ENCODE measurements around the gene CDS2.

The CDS2 gene

GRCh38 chr20:5172167-5172601, 45.4 kb downstream of the CDS2 start:
- Histone ChIP-seq H3K4me2 (no peak overlapping the region), H3K79me2 (ENCODE audit: insufficient read depth, low read depth) (no peaks in the 10 kb centered on the region), H3K4me1 (ENCODE audit: low read depth, poor library complexity, severe bottlenecking) (no peaks in the 10 kb centered on the region)

GRCh38 chr20:5172903-5173463, 46.2 kb downstream of the CDS2 start:
- H3K4me2 ChIP-seq: no peak overlapping the region
- no peak for TF ChIP-seq CTCF (conservative IDR thresholded peaks at IDR 0.05; ENCODE audit: low read depth, low read length)
- H3K36me3 ChIP-seq (ENCODE audit: insufficient read depth): no peaks in the 10 kb centered on the region
- H2AFZ ChIP-seq (ENCODE audit: low read depth): no peak overlapping the region
- no peaks in the 10 kb centered on the region for H3K79me2 ChIP-seq (ENCODE audit: insufficient read depth, low read depth)
- no peaks in the 10 kb centered on the region for H3K4me1 ChIP-seq (ENCODE audit: low read depth, poor library complexity, severe bottlenecking)
- no peaks in the 10 kb centered on the region for H4K20me1 ChIP-seq (ENCODE audit: insufficient read depth)
- no peak overlapping the region for H3K27ac ChIP-seq
- H3K9ac ChIP-seq: no peak overlapping the region
- no peaks in the 10 kb centered on the region for H3K27me3 ChIP-seq (ENCODE audit: insufficient read depth, low read depth)
- no peak overlapping the region for H3K4me3 ChIP-seq (IDR thresholded peaks at IDR 0.05; ENCODE audit: insufficient read depth, low read depth, low read length)

More at GRCh38 chr20:5172167-5172601, 45.4 kb downstream of the CDS2 start:
- no peaks in the 10 kb centered on the region for H4K20me1 ChIP-seq (ENCODE audit: insufficient read depth)
- H2AFZ ChIP-seq (ENCODE audit: low read depth): no peak overlapping the region
- no peak overlapping the region for H3K4me3 ChIP-seq (IDR thresholded peaks at IDR 0.05; ENCODE audit: insufficient read depth, low read depth, low read length)
- H3K27me3 ChIP-seq (ENCODE audit: insufficient read depth, low read depth): no peaks in the 10 kb centered on the region
- H3K36me3 ChIP-seq (ENCODE audit: insufficient read depth): no peaks in the 10 kb centered on the region
- TF ChIP-seq CTCF (conservative IDR thresholded peaks at IDR 0.05; ENCODE audit: low read depth, low read length): no peak
- no peak overlapping the region for H3K9ac ChIP-seq
- H3K27ac ChIP-seq: no peak overlapping the region

DNA sequence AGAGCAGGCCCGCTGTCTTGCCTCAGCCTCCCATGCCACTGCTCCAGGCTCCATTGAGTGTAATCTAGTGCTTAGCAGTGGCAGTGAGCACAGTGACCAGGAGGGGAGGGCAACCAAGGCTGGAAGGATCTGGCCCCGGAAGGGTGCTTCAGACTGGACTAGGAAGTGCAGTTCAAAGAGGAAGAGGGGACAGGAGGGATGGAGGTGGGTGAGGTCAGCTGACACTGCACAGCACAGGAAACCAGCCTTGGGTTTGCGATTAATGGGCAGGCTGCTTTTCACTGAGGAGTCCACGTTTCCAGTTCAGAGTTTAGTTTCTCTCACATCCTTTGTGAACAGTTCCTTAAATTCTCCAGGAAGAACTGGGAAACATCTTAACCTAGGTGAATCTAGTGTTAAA, 46.9 kb downstream of the CDS2 start:
- H3K4me1 ChIP-seq (ENCODE audit: low read depth, poor library complexity, severe bottlenecking): no peaks in the 10 kb centered on the region
- no peaks in the 10 kb centered on the region for H3K27me3 ChIP-seq (ENCODE audit: insufficient read depth, low read depth)
- H3K27ac ChIP-seq: no peak overlapping the region
- H2AFZ ChIP-seq (ENCODE audit: low read depth): no peak overlapping the region
- no peak for TF ChIP-seq CTCF (conservative IDR thresholded peaks at IDR 0.05; ENCODE audit: low read depth, low read length)
- H3K4me3 ChIP-seq (IDR thresholded peaks at IDR 0.05; ENCODE audit: insufficient read depth, low read depth, low read length): no peak overlapping the region
- no peaks in the 10 kb centered on the region for H3K79me2 ChIP-seq (ENCODE audit: insufficient read depth, low read depth)
- no peaks in the 10 kb centered on the region for H3K36me3 ChIP-seq (ENCODE audit: insufficient read depth)
- H4K20me1 ChIP-seq (ENCODE audit: insufficient read depth): no peaks in the 10 kb centered on the region
- H3K9ac ChIP-seq: no peak overlapping the region
- no peak overlapping the region for H3K4me2 ChIP-seq

- Histone ChIP-seq H2AFZ (ENCODE audit: low read depth) (no peak overlapping the region), H3K36me3 (ENCODE audit: insufficient read depth) (no peaks in the 10 kb centered on the region), H3K4me3 (IDR thresholded peaks at IDR 0.05; ENCODE audit: insufficient read depth, low read depth, low read length) (no peak overlapping the region), H3K27ac (no peak overlapping the region), H3K9ac (no peak overlapping the region), H3K4me1 (ENCODE audit: low read depth, poor library complexity, severe bottlenecking) (no peaks in the 10 kb centered on the region), H3K4me2 (no peak overlapping the region), H3K79me2 (ENCODE audit: insufficient read depth, low read depth) (no peaks in the 10 kb centered on the region), H3K27me3 (ENCODE audit: insufficient read depth, low read depth) (no peaks in the 10 kb centered on the region), H4K20me1 (ENCODE audit: insufficient read depth) (no peaks in the 10 kb centered on the region)
- TF ChIP-seq CTCF (conservative IDR thresholded peaks at IDR 0.05; ENCODE audit: low read depth, low read length): no peak
These were observed 50.3 kb downstream of the CDS2 start for GRCh38 chr20:5177071-5177470.

Data from KMS-11 (cell line).